GM20431 (cell line): ENCODE data around the gene GALC.

ENCODE experiments used
- in situ Hi-C: fragments of 300-500 bp; cut with MseI, MboI; formaldehyde crosslinking; loops from one replicate; pipeline ENCODE4 v1.15.0; 2020; ENCODE audit warnings: low sequenced_read_pairs; ENCODE audit not compliant: unreplicated experiment

The GALC gene

GRCh38 chr14:87967496-87967895, 25.5 kb downstream of the GALC start:
- in situ Hi-C loops = no loop called here

- in situ Hi-C loops = no loop called here
Observed at GRCh38 chr14:87966816-87967215, 26.2 kb downstream of the GALC start.

DNA sequence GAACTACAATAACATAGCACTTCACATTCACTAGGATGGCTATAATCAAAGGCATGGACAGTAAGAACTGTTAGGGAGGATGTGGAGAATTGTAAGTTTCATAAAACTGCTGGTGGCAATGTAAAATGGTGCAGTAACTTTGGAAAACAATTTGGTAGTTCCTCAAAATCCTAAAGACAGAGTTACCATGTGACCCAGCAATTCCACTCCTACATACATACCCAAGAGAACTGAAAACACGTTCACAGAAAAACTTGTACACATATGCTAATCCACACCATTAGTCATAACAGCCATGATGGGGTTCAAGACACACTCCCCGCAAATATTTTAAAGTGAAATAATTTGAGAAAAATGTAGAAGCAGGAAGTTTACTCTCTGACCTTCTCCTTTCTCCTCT, 31.7 kb downstream of the GALC start:
- in situ Hi-C loops = no loop called here

- in situ Hi-C loops = no loop called here
Observed at GRCh38 chr14:87960013-87960787, 32.8 kb downstream of the GALC start.

GRCh38 chr14:87955501-87955900, 37.5 kb downstream of the GALC start:
- in situ Hi-C loops = no loop called here

DNA sequence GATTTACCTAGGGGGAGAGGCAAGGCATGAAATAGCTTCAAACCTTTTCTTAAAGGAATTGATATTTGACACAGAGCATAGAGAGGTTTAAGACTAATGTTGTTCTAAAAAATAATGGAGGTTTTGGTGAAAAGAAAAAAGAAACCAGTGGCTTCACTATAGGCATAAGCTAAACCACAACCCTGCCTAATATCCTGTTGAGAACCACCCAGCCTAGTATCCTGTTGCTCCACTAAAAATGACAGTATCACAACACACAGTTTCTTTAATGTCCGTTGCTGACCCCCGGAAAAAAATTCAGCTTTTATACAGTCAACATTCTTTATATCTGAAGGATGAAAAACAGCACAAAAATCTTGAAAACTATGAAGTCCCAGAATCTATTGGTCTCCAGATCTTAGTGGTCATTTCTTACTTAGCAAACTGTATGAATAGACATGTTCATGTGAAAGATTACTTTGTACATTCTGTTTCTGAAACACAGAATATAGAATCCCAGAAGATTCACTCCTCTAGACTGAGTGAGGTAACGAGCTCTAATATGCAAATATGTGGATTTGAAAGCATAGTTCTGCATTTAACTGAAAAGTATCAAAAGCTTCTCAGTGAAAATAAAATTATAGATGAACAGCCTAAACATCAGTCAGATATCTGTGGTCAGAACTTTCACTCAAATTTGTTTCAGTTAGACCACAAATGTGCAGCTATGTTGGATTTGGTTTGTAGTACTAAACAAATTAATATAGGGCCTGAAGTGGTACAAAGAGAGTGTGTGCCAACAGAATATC, 40.5 kb downstream of the GALC start:
- in situ Hi-C loops = no loop called here

DNA sequence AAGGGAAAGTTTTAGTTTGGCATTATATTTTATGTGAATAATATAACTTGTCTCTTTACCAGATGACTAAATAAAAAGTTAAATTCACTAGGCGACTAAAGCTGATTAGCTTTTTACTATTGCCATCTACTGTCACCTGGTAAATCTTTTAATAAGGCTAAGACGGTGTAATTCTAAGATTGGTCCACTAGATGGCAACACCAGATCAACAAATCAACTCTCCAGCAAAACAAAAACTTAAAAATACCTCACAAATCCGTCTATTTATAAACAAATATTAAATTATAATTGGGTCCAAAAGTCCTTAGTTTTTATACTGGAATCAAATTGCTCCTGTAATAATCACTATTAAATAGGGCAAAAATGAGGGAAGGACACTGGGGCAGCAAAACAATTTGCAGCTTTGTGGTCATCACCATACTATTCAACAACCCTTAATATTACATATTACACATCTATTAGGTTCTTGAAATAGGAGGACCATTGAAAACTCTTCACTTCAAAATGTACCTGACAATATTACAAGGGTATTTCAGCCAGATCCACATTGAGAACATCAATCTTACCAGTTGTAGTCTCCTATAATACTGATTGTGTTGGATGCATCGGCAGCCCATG, 47.9 kb downstream of the GALC start:
- in situ Hi-C loops = loop anchor here (25.0 kb wide), 1 partner anchor 217 kb away; no protein-coding TSS in a partner anchor

DNA sequence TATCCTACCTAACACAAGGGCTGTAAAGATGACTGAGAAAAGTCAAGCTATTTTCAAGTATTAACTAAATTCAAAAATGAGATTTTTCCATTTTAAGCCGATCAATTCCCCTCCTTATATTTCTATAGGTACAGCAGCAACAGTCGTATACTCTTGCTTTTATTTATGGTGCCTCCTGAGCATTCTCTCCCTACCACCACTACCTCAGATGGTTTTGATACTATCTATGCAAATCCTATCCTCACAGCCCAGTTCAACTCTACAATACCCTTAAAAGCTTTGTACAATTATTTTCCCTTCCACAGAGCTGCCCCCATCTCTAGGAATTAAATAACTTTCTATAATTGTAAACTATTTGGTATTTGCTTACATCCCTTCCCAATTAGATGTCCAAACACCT, 52.1 kb downstream of the GALC start:
- in situ Hi-C loops = loop anchor here (25.0 kb wide), 1 partner anchor 221 kb away; no protein-coding TSS in a partner anchor

DNA sequence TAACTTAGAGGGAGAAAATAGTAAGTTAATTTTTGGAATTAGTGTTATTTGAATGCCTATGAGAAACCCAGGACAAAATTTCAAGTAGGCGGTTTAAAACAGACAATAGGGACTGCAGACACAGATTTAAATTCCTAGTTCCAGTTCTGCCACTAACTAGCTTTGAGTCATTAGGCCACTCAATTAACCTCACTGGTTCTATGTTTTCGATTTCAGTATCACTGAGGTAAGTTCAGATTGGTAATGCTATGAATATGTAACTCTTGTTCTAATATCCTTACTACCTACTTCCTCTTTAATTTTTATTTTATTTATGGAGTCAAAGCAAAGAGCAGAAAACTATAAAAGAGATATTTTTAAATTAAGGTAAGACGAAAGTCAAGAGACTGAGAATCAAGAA, 52.6 kb downstream of the GALC start:
- in situ Hi-C loops = loop anchor here (25.0 kb wide), 1 partner anchor 222 kb away; no protein-coding TSS in a partner anchor

DNA sequence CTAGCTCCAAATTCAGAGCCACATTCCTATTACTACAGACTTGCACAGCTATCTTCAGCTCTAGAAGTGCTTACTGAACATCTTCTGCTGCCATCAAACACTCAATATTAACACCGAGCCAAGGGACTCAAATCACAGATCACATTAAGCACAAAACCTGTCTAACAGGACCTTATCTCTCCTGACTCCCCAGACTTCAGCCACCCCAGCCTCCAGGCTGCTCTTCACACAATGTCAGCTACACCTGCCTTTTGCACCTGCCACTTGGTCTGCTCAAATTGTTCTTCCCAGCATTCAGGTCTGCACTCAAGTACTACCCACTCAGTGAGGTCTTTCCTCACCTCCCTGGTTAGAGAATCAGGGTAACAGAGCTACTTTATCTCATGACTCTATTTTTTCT, 57.1 kb downstream of the GALC start:
- in situ Hi-C loops = loop anchor here (25.0 kb wide), 1 partner anchor 226 kb away; no protein-coding TSS in a partner anchor

GRCh38 chr14:87935081-87935828, 57.7 kb downstream of the GALC start:
- in situ Hi-C loops = loop anchor here (25.0 kb wide), 1 partner anchor 227 kb away; no protein-coding TSS in a partner anchor

GRCh38 chr14:87934185-87934584, 58.8 kb downstream of the GALC start:
- in situ Hi-C loops = loop anchor here (25.0 kb wide), 1 partner anchor 228 kb away; no protein-coding TSS in a partner anchor

GRCh38 chr14:87916886-87917275, 76.1 kb downstream of the GALC start:
- in situ Hi-C loops = no loop called here

DNA sequence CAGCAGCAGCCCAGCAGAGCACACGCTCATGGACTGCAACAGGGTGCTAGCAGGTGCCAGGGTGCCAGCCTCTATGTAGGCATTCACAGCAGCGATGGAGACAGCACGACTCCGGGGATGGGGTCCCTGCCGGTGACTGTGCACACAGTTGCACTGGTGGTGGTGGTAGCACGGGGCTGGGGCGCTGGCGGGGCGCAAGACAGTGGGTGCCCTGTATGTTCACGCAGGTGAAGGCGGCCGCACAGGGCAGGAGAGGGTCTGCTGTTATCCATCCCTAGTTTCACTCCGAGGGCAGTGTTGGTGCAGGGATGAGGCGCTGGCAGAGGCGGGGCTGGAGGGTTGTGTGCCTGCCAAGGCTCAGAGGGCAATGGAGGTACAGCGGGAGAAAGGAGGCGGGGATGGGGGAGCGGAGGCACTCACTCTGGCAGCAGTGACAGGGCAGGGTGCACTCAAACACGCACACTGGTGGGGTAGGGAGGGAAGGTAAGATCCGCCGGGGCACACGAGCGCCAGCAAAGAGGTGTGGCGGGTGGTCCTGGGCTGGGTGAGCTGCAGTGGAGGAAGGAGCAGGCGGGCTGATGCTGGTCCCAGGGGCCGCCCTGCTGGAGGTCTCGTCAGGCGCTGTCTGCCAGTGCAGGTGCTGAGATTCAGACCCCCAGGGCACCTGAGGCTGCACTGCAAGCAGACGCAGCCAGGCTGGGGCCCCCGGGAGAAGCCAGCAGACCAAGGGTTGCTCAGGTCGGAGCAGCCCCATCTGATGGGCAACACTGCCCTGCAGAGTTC, 76.7 kb downstream of the GALC start:
- in situ Hi-C loops = no loop called here

- in situ Hi-C loops = no loop called here
Observed at GRCh38 chr14:87908550-87908949, 84.4 kb downstream of the GALC start.

- in situ Hi-C loops = no loop called here
Observed at GRCh38 chr14:87901652-87902051, 91.3 kb downstream of the GALC start.

DNA sequence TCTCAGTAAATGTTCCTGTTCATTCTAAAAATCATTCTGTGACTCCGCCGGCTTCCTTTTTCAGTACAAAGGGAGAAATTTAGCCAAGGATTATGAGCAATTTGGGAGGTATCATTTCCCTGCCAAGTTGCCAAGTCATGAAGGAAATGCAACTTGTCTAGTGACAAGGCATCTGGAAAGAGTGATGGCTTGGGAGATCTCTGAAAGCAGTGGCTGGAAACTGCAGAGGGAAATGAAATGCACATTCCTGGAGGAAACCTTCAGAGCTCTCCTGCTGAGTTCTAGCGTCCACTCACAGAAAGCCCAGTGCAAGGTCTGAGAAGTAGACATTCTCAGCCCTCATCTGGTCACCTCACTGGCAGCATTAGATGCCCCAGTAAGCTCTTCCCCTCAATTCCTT, 91.7 kb downstream of the GALC start:
- in situ Hi-C loops = no loop called here

DNA sequence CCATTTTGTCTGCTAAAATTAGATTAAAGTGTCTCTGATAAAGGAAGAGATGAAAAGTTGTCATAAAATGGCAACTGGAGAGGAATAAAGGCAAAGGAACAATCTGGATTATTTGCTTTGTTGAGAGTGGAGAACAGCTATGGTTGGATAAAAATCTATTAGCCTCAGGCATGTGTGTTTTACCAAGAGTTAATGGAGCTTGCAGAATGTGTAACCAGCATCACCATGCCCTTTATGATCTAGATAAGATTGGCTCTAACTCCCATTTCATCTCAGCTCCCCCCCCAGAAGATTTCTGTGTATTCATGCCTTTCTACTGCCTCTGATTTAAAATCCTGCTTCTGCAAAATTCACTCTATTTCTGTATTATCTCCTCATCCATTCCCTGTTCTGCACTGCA, 93.8 kb downstream of the GALC start:
- in situ Hi-C loops = loop anchor here (10.0 kb wide), 1 partner anchor 154 kb away; no protein-coding TSS in a partner anchor

DNA sequence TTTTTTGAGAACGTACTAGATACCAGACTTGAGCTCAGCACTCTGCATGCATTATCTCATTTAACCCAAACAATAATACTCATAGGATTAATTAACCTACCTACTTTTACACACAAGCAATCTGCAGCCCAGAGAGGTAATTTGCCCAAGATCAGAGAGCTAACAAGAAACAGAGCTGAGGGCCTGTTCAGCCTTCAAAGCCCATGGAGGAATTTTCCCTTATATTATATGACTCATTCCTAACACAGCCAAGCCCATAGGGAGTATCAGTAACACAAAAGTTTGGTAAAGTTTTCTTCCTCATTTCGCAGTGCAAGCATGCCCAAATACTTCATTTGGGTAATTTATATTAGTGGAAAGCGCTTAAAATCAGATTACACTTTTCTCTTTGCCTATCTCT, 94.7 kb downstream of the GALC start:
- in situ Hi-C loops = loop anchor here (10.0 kb wide), 1 partner anchor 154 kb away; no protein-coding TSS in a partner anchor
